Spleen (tissue), 11 donors: ENCODE results near the gene ALX4. TPM values are rescaled to one million over a fixed set of nuclear protein-coding genes. Genes with fewer than 3 reads are reported as not detected.

Experiments used
- DNase-seq: peaks from one replicate; pipeline ENCODE4 v3.0.0-alpha.2; 2020
- H3K27ac ChIP-seq, 8 donors: fragments of 200-600 bp; sonication (generic) in 7 of 8; 1 replicate in 4 of 8; 2 replicates in 4 of 8; pipeline versions ENCODE4 v1.5.0 to v1.8.0; 2016 to 2021; ENCODE audit warnings: inconsistent platforms in 4 of 8, mild to moderate bottlenecking in 4 of 8, moderate library complexity in 1 of 8
- H3K27me3 ChIP-seq, 7 donors: fragments of 200-600 bp; sonication (generic) in 6 of 7; replicated peaks in 1 of 7; 1 replicate in 4 of 7; 2 replicates in 3 of 7; pipeline versions ENCODE4 v1.5.0 to v1.8.0; 2016 to 2021; ENCODE audit warnings: inconsistent platforms in 3 of 7, mild to moderate bottlenecking in 1 of 7
- H3K36me3 ChIP-seq, 6 donors: fragments of 200-600 bp; sonication (generic) in 5 of 6; 1 replicate in 4 of 6; 2 replicates in 2 of 6; pipeline versions ENCODE4 v1.5.0 to v1.8.0; 2016 to 2021; ENCODE audit warnings: inconsistent platforms in 2 of 6
- H3K4me1 ChIP-seq, 6 donors: fragments of 200-600 bp; sonication (generic) in 5 of 6; 1 replicate in 3 of 6; 2 replicates in 3 of 6; pipeline versions ENCODE4 v1.5.0 to v1.8.0; 2016 to 2021; ENCODE audit warnings: inconsistent platforms in 3 of 6
- H3K4me3 ChIP-seq, 8 donors: fragments of 200-600 bp; sonication (generic) in 7 of 8; 1 replicate in 4 of 8; 2 replicates in 4 of 8; pipeline versions ENCODE4 v1.5.0 to v1.8.0; 2016 to 2021; ENCODE audit warnings: inconsistent platforms in 4 of 8, mild to moderate bottlenecking in 4 of 8, moderate library complexity in 2 of 8
- H3K9me3 ChIP-seq, 8 donors: fragments of 200-600 bp; sonication (generic) in 7 of 8; 1 replicate in 4 of 8; 2 replicates in 4 of 8; pipeline versions ENCODE4 v1.5.0 to v1.8.0; 2016 to 2021; ENCODE audit warnings: inconsistent platforms in 4 of 8
- CTCF ChIP-seq, 11 experiments: fragments of 200-600 bp in 7 of 11; fragments of 450-650 bp in 4 of 11; sonication (generic) in 4 of 11; IDR thresholded peaks in 8 of 11; conservative IDR thresholded peaks in 3 of 11; 1 replicate in 7 of 11; 2 replicates in 4 of 11; pipeline versions ENCODE4 v1.4.0 to v1.8.0; 2016 to 2021; ENCODE audit warnings: antibody characterized with exemption in 11 of 11, inconsistent platforms in 4 of 11, mild to moderate bottlenecking in 1 of 11
- POLR2A ChIP-seq, 3 donors: fragments of 450-650 bp; IDR thresholded peaks; one replicate each; pipeline ENCODE4 v1.5.1; 2017; ENCODE audit warnings: antibody characterized with exemption in 3 of 3, mild to moderate bottlenecking in 1 of 3
- POLR2AphosphoS5 ChIP-seq, 3 donors: sonication (generic); formaldehyde crosslinking; IDR thresholded peaks; one replicate each; pipeline ENCODE4 v1.5.1; 2017; ENCODE audit warnings: antibody characterized with exemption in 3 of 3
- WGBS, 5 donors: extraction: QIAGEN DNeasy Blood & Tissue Kit in 3 of 5; methylation state at CpG; one replicate each; pipeline versions ENCODE4 v1.1.5 to v1.1.7; 2013 to 2018; 5-methylcytosine and 5-hydroxymethylcytosine counted together
- intact Hi-C: fragments of 100-400 bp; cut with DNase I; formaldehyde crosslinking; loops from one replicate; pipeline ENCODE4 v1.15.0; 2023; ENCODE audit warnings: low total_unique reads
- polyA plus RNA-seq, 3 donors: library from polyadenylated mRNA; stranded (reverse); fragments of 200-250 nt; gene quantifications; one replicate each; pipeline ENCODE4 v1.2.1, GENCODE V29; 2013
- total RNA-seq, 7 donors: library from RNA; depleted of rRNA in 3 of 7; stranded (reverse); fragments of >200 nt in 3 of 7; fragmentation: NEBNext Ultra II Directional in 4 of 7; extraction: Animal tissue kit (Norgen Biotek cat#: 25700) in 4 of 7; gene quantifications; one replicate each; pipeline versions ENCODE4 v1.1.0 to v1.2.1, GENCODE V29; 2016 to 2021
- donor health status: healthy with polysubstance abuse.
- donor health status: DM: no; HTN: no; CAD: no; lungs with moderate emphysema.
- donor health status: DM: no; HTN: no; CAD: no.
- donor health status: Bipolar disorder and iron deficiency.
- donor health status: healthy.
- donor health status: DM: no; HTN: no; CAD: no.
- donor health status: DM: yes; HTN: yes; CAD: no.

Gene ALX4
- total and polyA plus RNA-seq, 10 donors = 0.11 TPM; not detected in 9

GRCh38 chr11:44322243-44322642 is 12.3 kb upstream of the ALX4 start:
- 10 to 16% (median 11%) methylated on average over 6 of the region's 6 CpGs for WGBS, 5 donors
- Histone ChIP-seq H3K4me1 (peaks cover 0 to 20% (median 10%) of the 10 kb centered on the region in 6 donors), H3K4me3 (no peak overlapping the region), H3K27ac (no peak overlapping the region), H3K36me3 (no peaks in the 10 kb centered on the region), H3K9me3 (no peaks in the 10 kb centered on the region), H3K27me3 (peaks cover 0 to 100% (median 80%) of the 10 kb centered on the region in 7 donors)
- no peak for DNase-seq
- intact Hi-C loops = no loop called here
- TF ChIP-seq POLR2AphosphoS5 (IDR thresholded peaks at IDR 0.05) = no peak
- TF ChIP-seq CTCF (IDR thresholded peaks at IDR 0.05 in 8 of 11, conservative IDR thresholded peaks at IDR 0.05 in 3 of 11) = no peak
- no peak for TF ChIP-seq POLR2A (IDR thresholded peaks at IDR 0.05)

- WGBS, 5 donors = 3 to 16% (median 8%) methylated on average over 4 of the region's 4 CpGs
Measured at GRCh38 chr11:44321059-44321458, 11.1 kb upstream of the ALX4 start.

GRCh38 chr11:44320289-44320973 is 10.5 kb upstream of the ALX4 start:
- H3K4me3 ChIP-seq = peak overlapping the region in 1 of 8 donors; percentile 19
- intact Hi-C loops = no loop called here
- H3K27ac ChIP-seq = no peak overlapping the region
- H3K4me1 ChIP-seq = peaks cover 2 to 38% (median 24%) of the 10 kb centered on the region in 6 donors
- DNase-seq = no peak
- H3K27me3 ChIP-seq = peaks cover 8 to 100% (median 93%) of the 10 kb centered on the region in 7 donors
- 6 to 10% (median 8%) methylated on average over 20 of the region's 20 CpGs for WGBS, 5 donors
- no peaks in the 10 kb centered on the region for H3K9me3 ChIP-seq
- no peak for TF ChIP-seq CTCF (IDR thresholded peaks at IDR 0.05 in 8 of 11, conservative IDR thresholded peaks at IDR 0.05 in 3 of 11)
- H3K36me3 ChIP-seq = no peaks in the 10 kb centered on the region

More at GRCh38 chr11:44321059-44321458, 11.1 kb upstream of the ALX4 start:
- Histone ChIP-seq H3K9me3 (no peaks in the 10 kb centered on the region), H3K4me3 (no peak overlapping the region), H3K36me3 (no peaks in the 10 kb centered on the region), H3K27me3 (peaks cover 4 to 100% (median 87%) of the 10 kb centered on the region in 7 donors), H3K4me1 (peaks cover 0 to 32% (median 22%) of the 10 kb centered on the region in 6 donors), H3K27ac (no peak overlapping the region)
- intact Hi-C loops = no loop called here
- no peak for TF ChIP-seq POLR2AphosphoS5 (IDR thresholded peaks at IDR 0.05)
- TF ChIP-seq POLR2A (IDR thresholded peaks at IDR 0.05) = no peak
- TF ChIP-seq CTCF (IDR thresholded peaks at IDR 0.05 in 8 of 11, conservative IDR thresholded peaks at IDR 0.05 in 3 of 11) = no peak
- no peak for DNase-seq

GRCh38 chr11:44319552-44320288 is 9.8 kb upstream of the ALX4 start:
- peak; percentile 69 for DNase-seq
- H3K27me3 ChIP-seq = peaks cover 8 to 100% (median 93%) of the 10 kb centered on the region in 7 donors

More at GRCh38 chr11:44319552-44320288, 9.8 kb upstream of the ALX4 start:
- Histone ChIP-seq H3K27ac (no peak overlapping the region), H3K9me3 (no peaks in the 10 kb centered on the region), H3K36me3 (no peaks in the 10 kb centered on the region), H3K4me1 (peaks cover 2 to 38% (median 24%) of the 10 kb centered on the region in 6 donors), H3K4me3 (peak overlapping the region in 1 of 8 donors; percentile 19)
- intact Hi-C loops = no loop called here
- no peak for TF ChIP-seq CTCF (IDR thresholded peaks at IDR 0.05 in 8 of 11, conservative IDR thresholded peaks at IDR 0.05 in 3 of 11)
- TF ChIP-seq POLR2A (IDR thresholded peaks at IDR 0.05) = no peak
- no peak for TF ChIP-seq POLR2AphosphoS5 (IDR thresholded peaks at IDR 0.05)
- WGBS, 5 donors = 2 to 3% (median 2%) methylated on average over 52 to 53 of the region's 53 CpGs
